Stimulated activated CD4-positive, alpha-beta T cell treated with anti-CD3 and anti-CD28 coated beads, Interleukin-4, amount 100 ng/mL, for 4 hours (primary cell): Measurements from ENCODE around the gene MYOC.
"Not testable (repeated sequence)": the region's sequence is repeated elsewhere in the genome, so short reads cannot be mapped to it uniquely, and the experiment has no call there.

Experiments used
- DNase-seq, 2 experiments: peaks; one replicate each; pipeline ENCODE4 v3.0.0-alpha.2; 2020

Gene MYOC

DNA sequence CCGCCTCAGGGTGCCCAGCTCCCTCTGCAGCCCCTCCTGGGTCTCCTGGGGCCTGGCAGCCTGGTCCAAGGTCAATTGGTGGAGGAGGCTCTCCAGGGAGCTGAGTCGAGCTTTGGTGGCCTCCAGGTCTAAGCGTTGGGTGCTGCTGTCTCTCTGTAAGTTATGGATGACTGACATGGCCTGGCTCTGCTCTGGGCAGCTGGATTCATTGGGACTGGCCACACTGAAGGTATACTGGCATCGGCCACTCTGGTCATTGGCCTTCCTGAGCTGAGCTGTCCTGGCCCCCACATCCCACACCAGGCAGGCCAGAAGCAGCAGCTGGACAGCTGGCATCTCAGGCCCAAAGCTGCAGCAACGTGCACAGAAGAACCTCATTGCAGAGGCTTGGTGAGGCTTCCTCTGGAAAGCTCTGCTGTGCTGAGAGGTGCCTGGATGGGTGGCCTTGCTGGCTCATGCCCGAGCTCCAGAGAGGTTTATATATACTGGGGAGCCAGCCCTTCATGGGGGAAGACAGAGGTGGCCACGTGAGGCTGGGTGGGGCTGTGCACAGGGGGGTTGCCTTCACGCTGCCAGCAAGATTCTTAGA is at the start of gene MYOC:
TSS of gene MYOC (minus strand) at position 455 of the 589 bp plus-strand sequence. CDS start at position 378, 77 bp downstream.
- no peak for DNase-seq

DNA sequence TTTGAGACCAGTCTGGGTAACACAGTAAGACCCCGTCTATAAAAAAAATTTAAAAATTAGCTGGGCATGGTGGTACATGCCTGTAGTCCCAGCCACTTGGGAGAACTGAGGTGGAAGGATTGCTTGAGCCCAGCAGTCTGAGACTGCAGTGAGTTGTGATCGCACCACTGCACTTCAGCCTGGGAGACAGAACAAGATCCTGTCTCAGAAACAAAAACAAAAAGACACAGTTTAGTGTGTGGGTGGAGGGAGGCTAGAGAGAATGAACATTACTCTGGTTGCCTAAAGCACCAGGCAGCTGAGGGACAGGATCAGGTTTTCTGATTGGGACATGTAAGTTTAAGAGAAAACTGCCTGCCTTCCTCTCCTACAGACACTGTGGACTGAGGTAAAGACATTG is 47.0 kb upstream of the MYOC start:
- DNase-seq = no peak

DNA sequence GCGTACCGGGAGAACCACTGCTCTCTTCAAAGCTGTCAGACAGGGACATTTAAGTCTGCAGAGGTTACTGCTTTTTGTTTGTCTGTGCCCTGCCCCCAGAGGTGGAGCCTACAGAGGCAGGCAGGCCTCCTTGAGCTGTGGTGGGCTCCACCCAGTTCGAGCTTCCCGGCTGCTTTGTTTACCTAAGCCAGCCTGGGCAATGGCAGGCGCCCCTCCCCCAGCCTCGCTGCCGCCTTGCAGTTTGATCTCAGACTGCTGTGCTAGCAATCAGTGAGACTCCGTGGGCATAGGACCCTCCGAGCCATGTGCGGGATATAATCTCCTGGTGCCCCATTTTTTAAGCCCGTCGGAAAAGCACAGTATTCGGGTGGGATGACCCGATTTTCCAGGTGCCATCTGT is 43.3 kb upstream of the MYOC start:
- DNase-seq = not testable (repeated sequence)

DNA sequence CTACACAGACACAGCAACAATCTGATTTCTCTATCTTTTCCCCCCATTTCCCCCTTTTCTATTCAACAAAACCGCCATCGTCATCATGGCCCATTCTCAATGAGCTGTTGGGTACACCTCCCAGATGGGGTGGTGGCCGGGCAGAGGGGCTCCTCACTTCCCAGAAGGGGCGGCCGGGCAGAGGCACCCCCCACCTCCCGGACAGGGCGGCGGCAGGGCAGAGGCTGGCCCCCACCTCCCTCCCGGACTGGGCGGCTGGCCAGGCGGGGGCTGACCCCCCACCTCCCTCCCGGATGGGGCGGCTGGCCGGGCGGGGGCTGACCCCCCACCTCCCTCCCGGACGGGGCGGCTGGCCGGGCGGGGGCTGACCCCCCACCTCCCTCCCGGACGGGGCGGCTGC is 41.1 kb upstream of the MYOC start:
- not testable (repeated sequence) for DNase-seq

DNA sequence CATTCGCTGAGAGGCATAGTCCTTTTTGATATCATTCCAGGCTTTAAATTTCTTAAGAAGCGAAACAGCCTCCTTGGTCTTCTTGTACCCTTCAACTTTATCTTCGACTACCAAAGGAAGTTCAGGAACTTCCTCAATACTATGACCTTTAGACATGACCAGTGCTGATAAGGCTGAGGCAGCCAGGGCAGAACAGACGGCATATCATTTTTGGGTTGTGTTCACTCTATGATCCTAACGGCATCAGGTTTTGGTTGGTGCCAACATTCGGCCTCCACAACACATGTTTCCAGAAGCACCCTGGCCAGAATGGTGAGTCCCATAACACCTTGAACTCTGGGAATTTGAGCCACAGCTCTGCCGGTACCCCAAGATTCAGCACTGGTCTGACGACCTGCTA is 31.4 kb upstream of the MYOC start:
- DNase-seq = no peak

DNA sequence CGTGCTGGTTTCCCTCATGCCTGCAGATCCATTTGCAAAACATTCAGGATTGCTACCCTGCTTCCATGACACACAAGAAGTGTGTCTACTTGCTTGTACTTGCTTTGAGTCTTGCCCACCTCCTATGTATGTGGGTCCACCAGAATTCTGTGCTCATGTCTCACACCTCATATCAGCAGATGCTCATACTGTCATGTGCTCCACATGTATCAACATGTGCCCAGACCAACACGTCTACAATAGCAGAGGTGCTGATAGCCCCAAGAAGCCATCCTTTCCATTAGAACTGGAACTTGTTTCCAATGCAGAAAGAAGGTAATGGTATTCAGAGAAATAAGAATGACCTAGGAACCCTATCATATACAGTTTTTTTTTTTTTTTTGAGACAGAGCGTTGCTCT is 27.9 kb upstream of the MYOC start:
- no peak for DNase-seq

DNA sequence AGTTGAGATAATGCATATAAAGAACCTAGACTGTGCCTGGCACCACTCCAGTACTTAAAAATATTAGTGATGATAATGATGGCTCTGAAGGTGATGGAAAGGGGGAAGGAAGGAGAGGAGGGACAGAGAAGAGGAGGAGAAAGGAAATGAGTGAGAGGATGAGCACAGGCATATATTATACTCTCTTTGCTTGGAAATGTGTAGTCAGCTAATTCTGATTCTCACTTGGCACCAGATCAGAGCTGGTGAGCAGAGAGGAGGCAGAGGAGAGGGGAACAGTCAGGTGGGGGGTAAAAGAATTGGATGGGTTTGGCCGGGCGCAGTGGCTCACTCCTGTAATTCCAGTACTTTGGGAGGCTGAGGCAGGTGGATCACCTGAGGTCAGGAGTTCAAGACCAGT is 24.3 kb upstream of the MYOC start:
- no peak for DNase-seq

DNA sequence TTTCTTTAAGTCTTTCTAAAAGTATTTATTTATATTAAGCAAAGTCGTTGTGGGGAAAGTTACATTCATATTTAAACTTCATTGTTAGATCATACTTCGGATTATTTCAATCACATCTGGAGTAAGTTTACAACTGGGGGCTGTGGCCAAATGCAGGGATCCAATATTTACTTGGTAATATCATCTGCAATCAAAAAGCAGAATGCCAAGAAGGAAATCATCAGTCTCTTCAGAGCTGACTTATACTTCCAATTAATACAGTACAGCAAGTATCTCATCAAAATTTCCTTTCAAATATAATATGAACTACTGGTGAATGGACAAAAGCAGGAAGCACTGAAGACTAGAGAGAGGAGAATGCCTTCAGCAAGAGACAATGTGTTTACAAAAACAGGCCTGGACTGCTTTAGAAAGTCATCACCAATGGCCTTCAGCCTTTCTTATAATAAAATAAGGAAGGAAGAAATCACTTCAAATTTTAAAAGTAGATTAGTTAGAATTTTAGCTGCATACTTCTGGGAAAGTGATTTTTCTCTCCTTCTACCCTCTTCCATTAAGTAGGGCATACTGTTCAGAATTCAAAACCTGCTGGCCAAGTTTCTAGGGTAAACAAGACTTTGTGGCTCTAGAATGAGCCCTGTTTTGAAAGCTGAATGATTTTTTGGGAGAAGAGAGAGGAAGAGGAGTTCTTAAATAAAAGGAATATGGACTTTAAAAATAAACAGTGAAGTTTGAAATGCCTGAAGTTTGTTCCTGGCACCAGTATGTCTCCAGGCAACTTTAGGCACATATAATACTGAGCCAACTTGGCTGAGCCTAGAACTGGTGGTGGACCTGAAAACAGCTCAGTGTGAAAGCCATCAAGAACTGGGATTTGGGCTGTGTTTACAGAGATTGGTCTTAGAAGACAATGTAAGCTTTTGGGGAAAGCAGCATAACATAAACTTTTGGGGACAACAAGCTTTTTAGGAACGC is 22.2 kb upstream of the MYOC start:
- DNase-seq = no peak

DNA sequence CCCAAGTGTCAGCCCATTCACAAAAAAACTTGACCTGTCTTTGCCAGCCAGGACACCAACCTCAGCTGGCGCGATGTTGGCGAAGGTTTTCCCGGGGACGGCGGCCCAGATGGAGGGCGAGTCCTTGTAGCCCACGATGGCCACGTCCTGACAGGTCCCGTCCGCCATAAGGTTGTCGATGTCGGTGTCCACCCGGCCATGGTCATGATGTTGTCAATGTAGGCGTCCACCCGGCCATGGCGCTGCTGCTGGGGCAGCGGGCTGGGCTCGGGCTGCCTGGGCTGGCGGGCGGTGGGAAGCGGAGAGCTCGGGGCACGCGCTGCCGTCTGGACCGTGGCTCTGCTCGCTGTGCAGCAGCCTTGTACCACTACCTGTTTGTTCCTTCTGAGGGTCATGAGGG is 18.3 kb upstream of the MYOC start:
- DNase-seq = no peak

DNA sequence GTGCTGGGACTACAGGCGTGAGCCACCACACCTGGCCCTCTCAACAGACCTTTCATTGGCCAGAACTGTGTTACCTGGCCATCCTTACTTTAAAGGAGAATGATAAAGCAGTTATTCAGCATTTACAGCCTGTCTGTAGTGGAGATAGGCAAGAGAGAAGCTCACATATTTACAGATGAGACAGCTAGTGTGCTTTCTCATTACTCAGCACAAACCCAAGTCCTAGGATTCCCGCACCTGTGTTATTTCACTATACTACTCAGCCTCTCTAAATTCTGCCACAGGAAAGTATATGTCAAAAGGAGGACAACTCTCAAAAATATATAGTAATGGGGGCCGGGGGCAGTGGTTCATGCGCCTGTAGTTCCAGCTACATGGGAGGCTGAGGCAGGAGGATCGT is 15.9 kb upstream of the MYOC start:
- DNase-seq = no peak

DNA sequence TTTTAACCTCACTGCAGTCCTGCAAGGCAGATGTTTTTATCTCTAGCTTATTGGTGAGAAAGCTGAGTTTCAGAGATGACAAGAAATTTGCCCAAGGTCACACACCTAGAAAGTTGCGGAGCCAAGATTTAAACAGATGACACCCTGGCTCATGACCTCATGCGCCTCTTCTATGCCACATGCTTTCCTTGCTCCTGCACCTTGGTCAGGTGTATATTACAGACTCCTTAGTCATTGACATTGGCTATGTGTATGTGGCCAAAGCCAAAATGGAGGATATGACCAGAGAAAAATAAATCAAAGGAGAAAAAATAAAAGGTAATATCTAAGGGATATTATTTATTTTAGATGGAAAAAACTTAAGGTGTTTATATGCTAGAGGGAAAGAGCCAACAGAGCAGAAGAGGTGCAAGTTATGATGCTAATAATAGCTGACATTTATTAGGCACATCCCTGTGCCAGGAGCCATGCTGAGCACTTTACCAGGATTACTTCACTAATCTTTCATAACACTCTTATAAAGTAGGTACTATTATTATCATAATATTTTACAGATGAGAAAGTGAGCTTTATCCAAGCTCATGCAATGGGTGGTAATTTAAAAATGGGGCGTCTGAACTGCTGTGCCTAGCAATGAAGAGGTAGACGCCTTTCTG is 13.8 kb upstream of the MYOC start:
- DNase-seq = no peak

DNA sequence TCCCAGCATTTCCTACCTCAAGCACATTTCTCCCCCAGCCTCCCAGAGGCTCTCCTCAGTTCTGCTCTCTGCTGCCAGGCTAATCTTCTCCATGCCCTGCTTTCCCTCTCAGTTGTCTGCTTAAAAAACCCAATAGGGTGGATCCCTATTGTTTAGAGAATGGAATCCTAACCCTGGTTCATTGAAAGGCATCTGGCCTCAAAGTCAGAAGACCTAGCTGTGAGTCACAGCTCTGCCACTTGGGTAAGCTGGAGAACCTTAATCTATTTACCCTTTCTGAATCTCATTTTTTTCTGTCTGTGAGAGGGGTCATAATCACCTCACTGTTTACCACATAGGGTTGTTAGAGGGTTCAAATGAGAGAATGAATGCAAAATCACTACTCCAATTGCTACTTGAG is 12.5 kb upstream of the MYOC start:
- no peak for DNase-seq

DNA sequence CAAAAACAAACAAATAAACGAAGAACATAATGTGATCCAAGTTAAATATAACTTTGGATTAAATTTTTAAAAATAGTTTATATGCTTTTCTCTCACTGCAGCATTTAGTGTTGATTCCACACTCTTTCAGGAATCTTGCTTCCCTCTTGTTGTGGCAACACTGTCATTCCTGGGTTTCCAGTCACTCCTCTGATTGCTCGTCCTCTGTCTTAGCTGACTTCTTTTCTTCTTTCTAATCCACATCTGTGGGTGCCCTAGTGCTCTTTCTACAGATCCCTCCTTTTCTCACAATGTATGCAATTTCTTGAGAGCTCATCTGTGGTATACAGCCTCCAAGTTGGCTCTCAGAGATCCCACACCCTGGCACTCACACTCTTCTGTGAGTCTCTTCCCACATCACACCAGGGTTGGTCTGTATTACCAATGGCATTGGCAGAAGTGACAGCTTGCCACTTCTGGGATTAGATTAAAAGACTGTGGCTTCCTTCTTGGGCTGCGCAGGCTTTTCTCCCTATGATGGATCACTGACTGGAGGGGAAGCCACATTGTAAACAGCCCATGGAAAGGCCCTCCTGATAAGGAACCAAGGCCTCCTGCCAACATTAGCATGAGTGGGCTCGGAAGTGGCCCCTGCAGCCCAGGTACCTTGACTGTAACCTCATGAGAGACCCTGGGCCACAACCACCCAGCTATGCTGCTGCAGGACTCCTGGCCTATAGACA is 11.5 kb upstream of the MYOC start:
- no peak for DNase-seq

DNA sequence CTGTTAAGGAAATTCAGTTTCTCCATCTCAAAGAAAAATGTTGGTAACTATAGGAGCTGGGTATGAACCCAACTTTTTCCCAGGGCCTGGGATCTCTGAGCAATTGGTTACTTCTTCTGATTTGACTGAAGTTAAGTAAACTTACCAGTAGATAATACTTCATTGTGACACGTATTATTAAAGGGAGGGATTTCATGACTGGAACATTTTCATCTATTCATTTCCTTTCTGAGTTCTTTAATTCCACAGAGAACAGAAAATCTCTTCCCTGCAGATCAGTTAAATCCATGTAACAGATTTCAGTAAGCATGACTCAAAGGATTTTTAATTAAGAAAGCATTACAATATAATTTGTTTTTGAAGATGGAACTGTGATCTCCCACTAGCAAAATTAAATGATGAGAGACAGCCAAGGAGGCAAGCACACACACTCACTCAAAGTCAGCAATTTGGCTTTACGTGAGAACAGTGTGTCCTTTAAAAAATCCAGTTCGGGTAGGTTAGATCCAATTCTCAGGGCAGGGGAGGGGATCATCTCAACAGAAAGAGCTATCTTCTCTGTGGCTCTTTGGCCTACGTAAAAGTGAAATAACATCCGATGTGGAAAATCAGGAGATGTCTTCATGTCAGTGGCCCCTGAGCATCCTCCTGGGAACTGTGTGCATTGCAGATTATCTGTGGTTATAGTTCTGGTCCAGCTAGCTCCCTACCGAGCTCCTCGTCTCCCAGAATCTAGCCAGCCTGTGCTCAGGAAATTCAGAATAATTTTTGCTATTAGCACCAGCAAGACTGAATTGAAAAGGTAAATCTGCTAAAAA is 10.8 kb upstream of the MYOC start:
- no peak for DNase-seq

DNA sequence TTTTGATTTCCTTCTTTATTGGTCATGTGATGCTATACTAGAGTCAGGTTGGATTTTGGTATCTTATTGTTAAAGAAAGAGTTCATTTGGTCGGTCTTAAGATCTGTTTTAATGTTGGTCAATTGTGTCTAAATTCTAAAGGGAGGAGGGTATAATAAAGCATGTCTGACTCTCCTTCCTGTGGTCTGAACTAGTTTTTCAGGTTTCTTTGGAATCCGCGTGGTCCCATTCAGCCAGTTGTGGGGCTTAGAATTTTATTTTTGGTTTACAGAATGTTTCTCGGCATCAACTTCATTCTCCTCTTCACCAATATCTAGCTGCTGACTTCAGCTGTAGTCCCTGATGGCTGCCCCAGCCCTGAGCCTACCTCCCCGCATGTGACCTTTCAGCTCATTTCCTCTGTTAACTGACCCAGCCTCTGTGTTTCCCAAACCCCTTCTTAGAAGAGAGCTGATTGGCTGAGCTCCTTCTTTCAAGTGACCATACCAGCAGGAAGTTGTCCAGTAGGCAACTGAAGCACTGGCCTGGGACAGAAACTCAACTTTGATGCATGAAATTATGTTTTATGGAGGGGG is 8.7 kb upstream of the MYOC start:
- DNase-seq = no peak

DNA sequence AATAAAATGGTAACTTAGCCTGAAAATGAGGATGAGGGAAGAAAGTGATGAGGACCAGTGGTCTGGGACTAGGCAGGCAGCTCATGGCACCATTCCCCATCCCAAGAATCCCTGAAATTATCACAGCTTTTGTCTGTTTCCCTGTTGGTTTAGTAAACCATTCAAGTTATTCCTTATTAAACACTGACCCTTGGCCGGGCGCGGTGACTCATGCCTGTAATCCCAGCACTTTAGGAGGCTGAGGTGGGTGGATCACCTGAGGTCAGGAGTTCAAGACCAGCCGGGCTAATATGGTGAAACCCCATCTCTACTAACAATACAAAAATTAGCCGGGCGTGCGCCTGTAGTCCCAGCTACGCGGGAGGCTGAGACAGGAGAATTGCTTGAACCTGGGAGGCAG is 3.7 kb upstream of the MYOC start:
- DNase-seq = not testable (repeated sequence)

DNA sequence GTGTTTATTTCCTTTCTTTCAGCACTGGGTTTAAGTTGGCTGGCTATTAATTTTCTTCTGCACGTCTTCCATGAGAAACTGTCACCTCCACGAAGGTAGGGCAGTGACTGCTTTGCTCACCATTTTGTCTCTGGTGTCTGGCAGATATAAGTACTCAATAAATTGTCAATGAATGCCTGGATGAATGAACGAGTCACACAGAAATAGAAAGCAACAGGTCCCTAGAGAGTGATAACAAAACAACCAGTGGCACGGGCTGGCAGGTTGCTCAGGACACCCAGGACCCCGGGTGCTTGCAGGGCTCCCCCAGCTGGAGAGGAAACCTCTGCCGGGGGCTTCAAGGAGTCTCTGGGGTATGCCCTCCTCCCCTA is 3.2 kb upstream of the MYOC start:
- DNase-seq = no peak

DNA sequence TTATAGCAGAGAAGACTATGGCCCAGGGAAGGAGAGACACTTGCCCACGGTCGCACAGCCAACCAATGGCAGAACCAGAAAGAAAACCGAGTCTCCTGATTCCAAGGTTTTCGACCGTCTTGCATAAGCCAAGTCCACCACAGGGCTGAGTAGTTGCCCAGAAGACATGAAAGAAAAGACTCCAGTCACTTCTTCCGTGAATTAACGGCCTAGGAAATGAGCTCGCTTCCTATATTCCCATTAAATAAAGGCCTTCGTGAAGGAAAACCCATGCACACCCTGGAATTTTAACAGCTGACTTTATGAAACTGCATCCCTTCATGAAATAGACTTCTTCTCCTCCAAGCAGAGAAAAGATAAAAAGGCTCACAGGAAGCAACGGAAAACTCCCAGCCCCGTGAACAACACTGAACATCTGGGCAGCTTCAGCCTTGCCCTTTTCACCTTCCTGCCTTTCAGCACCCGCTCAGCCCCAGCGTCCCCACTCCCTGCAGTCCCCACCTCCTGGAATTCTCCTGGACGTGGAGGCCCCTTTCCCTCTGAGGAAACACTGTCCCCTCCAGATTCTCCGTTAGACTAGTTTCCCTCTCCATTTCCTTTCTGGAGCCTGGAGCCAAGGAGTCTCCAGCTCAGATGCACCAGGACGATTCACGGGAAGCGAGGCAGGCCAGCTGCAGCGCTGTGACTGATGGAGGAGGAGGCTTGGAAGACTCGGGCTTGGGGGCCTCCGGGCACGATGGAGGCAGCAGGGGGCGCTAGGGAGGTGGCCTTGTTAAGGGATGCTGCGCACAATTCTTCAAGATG is 2.7 kb upstream of the MYOC start:
- DNase-seq = peak; percentile 46 to 66

DNA sequence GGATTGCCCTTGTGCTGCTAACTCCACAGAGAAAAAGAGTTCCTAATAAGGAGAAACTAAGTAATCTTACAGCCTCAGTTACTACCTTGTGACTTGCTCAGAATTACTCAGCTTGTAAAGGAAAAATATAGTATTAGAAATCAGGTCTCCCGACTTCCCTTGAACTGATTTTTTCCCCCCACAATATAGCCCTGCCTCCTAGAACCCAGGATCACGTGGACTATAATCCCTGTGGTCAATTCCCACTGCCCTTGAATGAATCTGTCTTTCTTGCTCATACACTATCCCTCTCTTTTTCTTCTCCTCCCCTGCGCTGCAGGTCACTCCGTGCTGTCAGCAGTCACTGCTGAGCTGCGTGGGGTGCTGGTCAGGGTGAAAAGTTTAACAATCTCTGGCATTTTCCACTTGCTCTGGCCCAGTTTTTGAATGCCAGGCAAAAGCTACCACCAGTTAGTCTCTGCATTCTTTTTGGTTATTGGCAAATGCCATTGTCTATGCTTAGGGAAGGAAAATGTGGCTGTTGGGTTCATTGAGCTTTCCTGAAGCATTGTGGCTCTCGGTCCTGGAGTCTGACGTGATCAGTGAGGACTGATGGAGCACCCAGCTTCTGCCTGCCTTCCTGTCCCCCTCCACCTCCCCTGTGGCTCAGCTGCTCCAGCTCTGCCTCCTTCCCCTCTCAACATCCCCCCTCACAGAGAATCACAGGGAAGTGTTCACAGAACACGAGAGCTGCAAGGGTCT is 1.9 kb upstream of the MYOC start:
- DNase-seq = no peak

DNA sequence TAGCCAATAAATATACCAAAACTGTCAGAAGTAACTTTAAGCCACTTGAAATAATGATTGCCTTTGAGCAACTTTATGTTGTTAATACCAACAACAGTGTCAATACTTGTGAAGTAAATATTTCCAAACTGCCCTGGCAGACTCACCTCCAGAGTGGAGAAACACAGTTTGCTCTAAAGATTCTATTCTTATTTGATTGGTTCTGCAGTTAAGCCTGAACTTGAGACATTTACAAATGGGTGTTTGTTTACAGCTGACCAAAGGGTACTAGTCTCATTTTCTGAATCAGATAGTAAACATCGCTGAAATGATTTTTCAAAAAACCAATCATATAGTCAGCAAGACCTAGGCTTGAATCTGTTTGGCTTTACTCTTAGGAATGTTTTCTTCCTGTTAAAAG is 1.3 kb upstream of the MYOC start:
- DNase-seq = no peak

DNA sequence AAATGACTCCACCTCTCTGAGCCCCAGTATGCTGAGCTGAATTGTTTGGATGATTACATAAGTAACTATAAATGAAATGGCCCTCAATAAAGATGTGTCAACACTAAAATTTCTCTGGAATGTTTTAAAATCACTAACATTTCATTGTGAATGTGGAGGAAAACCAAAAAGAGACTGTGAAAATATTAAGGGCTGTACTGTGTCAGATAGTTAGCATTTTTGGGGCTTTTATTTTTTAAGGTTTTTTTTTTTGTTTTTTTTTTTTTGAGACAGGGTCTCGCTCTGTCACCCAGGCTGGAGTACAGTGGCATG is 6.3 kb downstream of the MYOC start:
- DNase-seq = no peak
